ENCODE results near the gene HPGDS. TPM values are rescaled to one million over a fixed set of nuclear protein-coding genes. Genes with fewer than 3 reads are reported as not detected.
"Not testable (repeated sequence)": the region's sequence is repeated elsewhere in the genome, so short reads cannot be mapped to it uniquely, and the experiment has no call there.

Gene HPGDS
- total RNA-seq, 2 donors from 2014 or later, result not detected

DNA sequence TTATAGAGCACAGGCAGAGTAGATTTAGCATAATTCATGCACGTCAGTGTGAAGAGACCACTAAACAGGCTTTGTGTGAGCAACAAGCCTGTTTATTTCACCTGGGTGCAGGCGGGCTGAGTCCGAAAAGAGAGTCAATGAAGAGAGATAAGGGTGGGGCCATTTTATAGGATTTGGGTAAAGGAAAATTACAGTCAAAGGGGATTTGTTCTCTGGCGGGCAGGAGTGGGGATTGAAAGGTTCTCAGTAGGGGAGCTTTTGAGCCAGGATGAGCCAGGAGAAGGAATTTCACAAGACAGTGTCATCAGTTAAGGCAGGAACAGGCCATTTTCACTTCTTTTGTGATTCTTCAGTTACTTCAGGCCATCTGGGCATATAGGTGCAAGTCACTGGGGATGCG, 40.3 kb upstream of the HPGDS start:
- H3K27ac ChIP-seq (ENCODE audit: low read depth, low read length), result not testable (repeated sequence)
- DNase-seq, result peak; percentile 76

DNA sequence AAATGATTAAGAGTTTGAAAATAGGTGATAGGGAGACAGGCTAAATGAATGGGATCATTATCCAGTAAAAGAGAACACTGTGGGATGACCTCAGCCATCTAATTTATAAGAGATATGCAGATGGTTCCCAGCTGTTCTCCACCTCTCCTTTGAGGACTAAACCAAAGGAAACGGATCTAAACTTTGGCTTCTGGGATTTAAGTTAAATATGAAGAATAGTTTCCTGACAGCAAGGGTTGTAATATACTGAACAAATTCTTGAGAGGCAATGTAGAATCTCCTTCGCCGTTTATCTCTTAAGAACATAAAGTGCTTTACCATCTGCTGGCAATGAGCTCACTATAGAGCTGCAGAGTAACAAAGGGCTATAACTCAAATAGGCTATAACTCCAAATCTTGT, 35.4 kb upstream of the HPGDS start:
- H3K4me1 Mint-ChIP-seq, result peaks cover 18% of the 10 kb centered on the region
- H3K9ac ChIP-seq (ENCODE audit: extremely low read depth, low read length, poor library complexity, severe bottlenecking), result no peak overlapping the region
- H3K4me3 Mint-ChIP-seq, result no peak overlapping the region
- no peak overlapping the region for H3K27ac ChIP-seq (ENCODE audit: low read depth, low read length)
- H3K27me3 ChIP-seq (ENCODE audit: control insufficient read depth, insufficient read depth, low read length, poor library complexity, severe bottlenecking), result no peaks in the 10 kb centered on the region
- H3K27me3 Mint-ChIP-seq (ENCODE audit: insufficient read depth), result no peaks in the 10 kb centered on the region
- DNase-seq, result no peak
- H3K27ac Mint-ChIP-seq, result no peak overlapping the region
- peaks cover 1% of the 10 kb centered on the region for H3K36me3 Mint-ChIP-seq (ENCODE audit: low read depth)
- peaks cover 8% of the 10 kb centered on the region for H3K9me3 ChIP-seq (ENCODE audit: control insufficient read depth, low read length)
- TF ChIP-seq, protein P1, sequence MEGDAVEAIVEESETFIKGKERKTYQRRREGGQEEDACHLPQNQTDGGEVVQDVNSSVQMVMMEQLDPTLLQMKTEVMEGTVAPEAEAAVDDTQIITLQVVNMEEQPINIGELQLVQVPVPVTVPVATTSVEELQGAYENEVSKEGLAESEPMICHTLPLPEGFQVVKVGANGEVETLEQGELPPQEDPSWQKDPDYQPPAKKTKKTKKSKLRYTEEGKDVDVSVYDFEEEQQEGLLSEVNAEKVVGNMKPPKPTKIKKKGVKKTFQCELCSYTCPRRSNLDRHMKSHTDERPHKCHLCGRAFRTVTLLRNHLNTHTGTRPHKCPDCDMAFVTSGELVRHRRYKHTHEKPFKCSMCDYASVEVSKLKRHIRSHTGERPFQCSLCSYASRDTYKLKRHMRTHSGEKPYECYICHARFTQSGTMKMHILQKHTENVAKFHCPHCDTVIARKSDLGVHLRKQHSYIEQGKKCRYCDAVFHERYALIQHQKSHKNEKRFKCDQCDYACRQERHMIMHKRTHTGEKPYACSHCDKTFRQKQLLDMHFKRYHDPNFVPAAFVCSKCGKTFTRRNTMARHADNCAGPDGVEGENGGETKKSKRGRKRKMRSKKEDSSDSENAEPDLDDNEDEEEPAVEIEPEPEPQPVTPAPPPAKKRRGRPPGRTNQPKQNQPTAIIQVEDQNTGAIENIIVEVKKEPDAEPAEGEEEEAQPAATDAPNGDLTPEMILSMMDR (conservative IDR thresholded peaks at IDR 0.05), result no peak
- peaks cover 1% of the 10 kb centered on the region for H3K9me3 Mint-ChIP-seq
- H3K36me3 ChIP-seq (ENCODE audit: control insufficient read depth, insufficient read depth, low read length), result no peaks in the 10 kb centered on the region
- H3K4me3 ChIP-seq (ENCODE audit: low read length), result no peak overlapping the region
- H3K4me1 ChIP-seq (ENCODE audit: control insufficient read depth, insufficient read depth, low read length), result no peaks in the 10 kb centered on the region
- 90 to 95% methylated on average over 3 of the region's 3 CpGs for WGBS, 2 experiments (ENCODE audit: insufficient coverage in 1 of 2, insufficient read length in 1 of 2)

More for the DNA sequence above, 40.3 kb upstream of the HPGDS start:
- H3K9ac ChIP-seq (ENCODE audit: extremely low read depth, low read length, poor library complexity, severe bottlenecking); H3K36me3 ChIP-seq (ENCODE audit: control insufficient read depth, insufficient read depth, low read length); H3K4me3 Mint-ChIP-seq; H3K27me3 Mint-ChIP-seq (ENCODE audit: insufficient read depth); H3K4me1 Mint-ChIP-seq; H3K4me3 ChIP-seq (ENCODE audit: low read length); H3K4me1 ChIP-seq (ENCODE audit: control insufficient read depth, insufficient read depth, low read length); H3K27ac Mint-ChIP-seq; H3K27me3 ChIP-seq (ENCODE audit: control insufficient read depth, insufficient read depth, low read length, poor library complexity, severe bottlenecking): not testable (repeated sequence)
- 18 to 20% methylated on average over 3 to 4 of the region's 5 CpGs for WGBS, 2 experiments (ENCODE audit: insufficient coverage in 1 of 2, insufficient read length in 1 of 2)
- peaks cover 16% of the 10 kb centered on the region for H3K9me3 Mint-ChIP-seq
- peaks cover 15% of the 10 kb centered on the region for H3K9me3 ChIP-seq (ENCODE audit: control insufficient read depth, low read length)
- peaks cover 12% of the 10 kb centered on the region for H3K36me3 Mint-ChIP-seq (ENCODE audit: low read depth)

DNA sequence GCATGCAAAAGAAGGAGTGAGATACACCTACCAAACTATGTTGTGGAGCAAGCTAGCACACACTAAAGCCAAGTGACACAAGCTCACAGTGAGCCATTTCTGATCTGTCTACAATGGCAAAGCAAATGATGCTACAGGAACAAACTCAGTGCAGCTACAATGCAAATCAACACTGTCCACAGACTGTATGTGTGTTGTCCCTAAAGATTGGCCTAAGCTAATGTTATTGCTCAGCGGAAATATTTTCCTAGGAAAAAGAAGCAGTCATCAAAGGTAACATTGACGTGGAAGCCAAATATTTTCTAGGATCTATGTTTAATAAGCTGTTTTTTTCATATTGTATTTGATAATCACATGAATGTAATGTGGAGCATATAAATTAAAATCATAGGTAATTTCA, 34.7 kb upstream of the HPGDS start:
- Mint-ChIP-seq H3K4me3 (no peak overlapping the region), H3K27me3 (ENCODE audit: insufficient read depth) (no peaks in the 10 kb centered on the region), H3K9me3 (peaks cover 1% of the 10 kb centered on the region), H3K36me3 (ENCODE audit: low read depth) (peaks cover 1% of the 10 kb centered on the region), H3K4me1 (peaks cover 18% of the 10 kb centered on the region), H3K27ac (no peak overlapping the region)
- Histone ChIP-seq H3K9ac (ENCODE audit: extremely low read depth, low read length, poor library complexity, severe bottlenecking) (no peak overlapping the region), H3K27me3 (ENCODE audit: control insufficient read depth, insufficient read depth, low read length, poor library complexity, severe bottlenecking) (no peaks in the 10 kb centered on the region), H3K36me3 (ENCODE audit: control insufficient read depth, insufficient read depth, low read length) (no peaks in the 10 kb centered on the region), H3K9me3 (ENCODE audit: control insufficient read depth, low read length) (peaks cover 8% of the 10 kb centered on the region), H3K4me1 (ENCODE audit: control insufficient read depth, insufficient read depth, low read length) (no peaks in the 10 kb centered on the region), H3K4me3 (ENCODE audit: low read length) (no peak overlapping the region), H3K27ac (ENCODE audit: low read depth, low read length) (no peak overlapping the region)
- no peak for DNase-seq
- TF ChIP-seq, protein P1 (conservative IDR thresholded peaks at IDR 0.05), result no peak
- WGBS, 2 experiments (ENCODE audit: insufficient coverage in 1 of 2, insufficient read length in 1 of 2), result 92 to 100% methylated on average over 1 to 2 of the region's 2 CpGs

DNA sequence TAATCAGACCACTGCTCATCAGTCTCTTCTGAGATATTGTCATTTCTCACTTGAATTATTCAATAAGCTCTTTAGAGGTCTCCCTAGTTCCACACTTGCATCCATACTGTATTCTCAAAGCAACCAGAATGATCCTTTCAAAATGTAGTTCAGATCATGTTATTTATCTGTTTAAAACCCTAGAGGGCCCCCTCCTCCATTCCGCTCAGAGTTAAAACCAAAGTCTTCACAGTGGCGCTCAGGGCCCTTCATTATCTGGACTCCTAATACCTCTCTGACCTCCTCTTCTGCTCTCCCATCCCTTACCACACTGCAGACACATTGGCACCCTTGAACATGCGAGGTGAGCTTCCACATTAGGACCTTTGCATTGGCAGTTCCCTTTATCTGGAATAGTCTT, 32.7 kb upstream of the HPGDS start:
- peak; percentile 64 for DNase-seq
- Histone ChIP-seq H3K9me3 (ENCODE audit: control insufficient read depth, low read length) (peaks cover 7% of the 10 kb centered on the region), H3K27ac (ENCODE audit: low read depth, low read length) (no peak overlapping the region), H3K4me1 (ENCODE audit: control insufficient read depth, insufficient read depth, low read length) (no peaks in the 10 kb centered on the region), H3K4me3 (ENCODE audit: low read length) (no peak overlapping the region), H3K36me3 (ENCODE audit: control insufficient read depth, insufficient read depth, low read length) (no peaks in the 10 kb centered on the region), H3K27me3 (ENCODE audit: control insufficient read depth, insufficient read depth, low read length, poor library complexity, severe bottlenecking) (no peaks in the 10 kb centered on the region), H3K9ac (ENCODE audit: extremely low read depth, low read length, poor library complexity, severe bottlenecking) (no peak overlapping the region)
- Mint-ChIP-seq H3K4me1 (peaks cover 18% of the 10 kb centered on the region), H3K27ac (no peak overlapping the region), H3K9me3 (no peaks in the 10 kb centered on the region), H3K36me3 (ENCODE audit: low read depth) (no peaks in the 10 kb centered on the region), H3K27me3 (ENCODE audit: insufficient read depth) (no peaks in the 10 kb centered on the region), H3K4me3 (no peak overlapping the region)
- WGBS, 2 experiments (ENCODE audit: insufficient coverage in 1 of 2, insufficient read length in 1 of 2), result 78 to 79% methylated on average over 3 of the region's 3 CpGs
- TF ChIP-seq, protein P1 (conservative IDR thresholded peaks at IDR 0.05), result peak; percentile 50

All from endodermal cell (in vitro differentiated cells).